Mammary epithelial cell (primary cell): ENCODE data around the gene SH2D7.

Experiments
- EZH2 ChIP-seq: IDR thresholded peaks from 2 replicates; pipeline ENCODE4 v1.6.1; 2012; ENCODE audit warnings: low read length, inconsistent platforms, borderline replicate concordance
- TF ChIP-seq, protein P1 (sequence below), 2 donors: IDR thresholded peaks in 1 of 2; conservative IDR thresholded peaks in 1 of 2; 2 replicates each; pipeline ENCODE4 v1.5.1; 2011 to 2012; ENCODE audit warnings: inconsistent platforms in 2 of 2, low read length in 2 of 2, mild to moderate bottlenecking in 2 of 2, control low read depth in 1 of 2, low read depth in 1 of 2; ENCODE audit not compliant: insufficient read depth in 1 of 2; ENCODE audit errors: extremely low read depth in 1 of 2

- TF ChIP-seq, protein P1, sequence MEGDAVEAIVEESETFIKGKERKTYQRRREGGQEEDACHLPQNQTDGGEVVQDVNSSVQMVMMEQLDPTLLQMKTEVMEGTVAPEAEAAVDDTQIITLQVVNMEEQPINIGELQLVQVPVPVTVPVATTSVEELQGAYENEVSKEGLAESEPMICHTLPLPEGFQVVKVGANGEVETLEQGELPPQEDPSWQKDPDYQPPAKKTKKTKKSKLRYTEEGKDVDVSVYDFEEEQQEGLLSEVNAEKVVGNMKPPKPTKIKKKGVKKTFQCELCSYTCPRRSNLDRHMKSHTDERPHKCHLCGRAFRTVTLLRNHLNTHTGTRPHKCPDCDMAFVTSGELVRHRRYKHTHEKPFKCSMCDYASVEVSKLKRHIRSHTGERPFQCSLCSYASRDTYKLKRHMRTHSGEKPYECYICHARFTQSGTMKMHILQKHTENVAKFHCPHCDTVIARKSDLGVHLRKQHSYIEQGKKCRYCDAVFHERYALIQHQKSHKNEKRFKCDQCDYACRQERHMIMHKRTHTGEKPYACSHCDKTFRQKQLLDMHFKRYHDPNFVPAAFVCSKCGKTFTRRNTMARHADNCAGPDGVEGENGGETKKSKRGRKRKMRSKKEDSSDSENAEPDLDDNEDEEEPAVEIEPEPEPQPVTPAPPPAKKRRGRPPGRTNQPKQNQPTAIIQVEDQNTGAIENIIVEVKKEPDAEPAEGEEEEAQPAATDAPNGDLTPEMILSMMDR (conservative IDR thresholded peaks at IDR 0.05 in 1 of 2, IDR thresholded peaks at IDR 0.05 in 1 of 2; ENCODE audit: extremely low read depth in 1 of 2, insufficient read depth in 1 of 2, low read depth in 1 of 2, low read length in 2 of 2): no peak
- TF ChIP-seq EZH2: no peak
Observed at GRCh38 chr15:78077871-78078210, 14.5 kb upstream of the SH2D7 start.
